Esophagus squamous epithelium (tissue), 4 donors: ENCODE results near the gene CDX2.

Experiments
- CTCF ChIP-seq, 6 experiments: fragments of 450-650 bp in 4 of 6; fragments of 200-600 bp in 2 of 6; sonication (generic) in 2 of 6; IDR thresholded peaks; one replicate each; pipeline ENCODE4 v1.5.1; 2016 to 2019; ENCODE audit warnings: antibody characterized with exemption in 6 of 6, mild to moderate bottlenecking in 4 of 6, moderate library complexity in 4 of 6
- POLR2A ChIP-seq, 4 donors: fragments of 450-650 bp; IDR thresholded peaks; one replicate each; pipeline ENCODE4 v1.6.1; 2017; ENCODE audit warnings: antibody characterized with exemption in 4 of 4, mild to moderate bottlenecking in 4 of 4, moderate library complexity in 3 of 4

DNA sequence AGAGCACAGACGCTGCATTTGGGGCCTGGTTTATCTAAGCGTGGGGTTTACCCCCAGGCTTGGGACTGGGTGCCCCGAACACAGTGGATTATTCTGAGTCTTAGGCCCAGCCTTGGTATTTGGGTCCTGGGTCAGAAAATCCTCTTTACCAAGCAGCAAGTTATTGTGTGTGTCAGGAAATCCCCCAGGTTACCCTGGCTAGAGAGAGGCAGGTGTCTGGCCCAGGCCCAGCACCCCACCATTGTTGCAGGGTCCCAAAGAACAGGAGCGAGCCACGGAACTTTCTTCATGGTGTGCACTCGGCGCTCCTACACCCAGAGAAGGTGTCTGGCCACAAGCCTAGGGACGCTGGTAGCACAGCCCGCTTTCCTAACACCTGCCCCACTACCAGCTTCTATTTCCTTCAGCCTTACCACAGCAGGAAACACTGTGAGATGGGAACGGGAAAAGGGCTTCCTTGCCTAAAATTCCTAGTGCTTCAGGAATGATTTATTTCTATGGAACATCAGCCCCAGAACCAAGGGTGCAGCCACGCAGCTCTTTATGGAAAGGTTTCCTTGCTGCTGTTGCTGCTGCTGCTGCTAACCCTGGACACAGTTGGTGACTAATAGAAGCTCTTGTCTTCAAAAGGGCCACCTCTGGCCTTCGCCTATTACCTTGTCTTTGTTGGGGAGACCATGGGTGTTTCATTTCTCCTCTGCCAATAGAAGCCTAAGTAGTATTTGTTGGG, 7.4 kb upstream of the CDX2 start:
- TF ChIP-seq CTCF (IDR thresholded peaks at IDR 0.05) (no peak), POLR2A (IDR thresholded peaks at IDR 0.05) (no peak)
